Activated naive CD4-positive, alpha-beta T cell treated with anti-CD3 and anti-CD28 coated beads, Interleukin-2, amount 50 U/mL, for 16 hours (primary cell): ENCODE measurements around the gene DEFB131A.
"Not testable (repeated sequence)": the region's sequence is repeated elsewhere in the genome, so short reads cannot be mapped to it uniquely, and the experiment has no call there.

ENCODE experiments used
- DNase-seq: peaks from one replicate; pipeline ENCODE4 v3.0.0-alpha.2; 2020

DEFB131A gene, protein sequence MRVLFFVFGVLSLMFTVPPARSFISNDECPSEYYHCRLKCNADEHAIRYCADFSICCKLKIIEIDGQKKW

GRCh38 chr4:9444114-9444513 is at the start of gene DEFB131A:
Gene DEFB131A, plus strand, starts transcription at chr4:9444414. Its CDS starts 120 bp downstream, at chr4:9444534.
- DNase-seq: not testable (repeated sequence)

DNA sequence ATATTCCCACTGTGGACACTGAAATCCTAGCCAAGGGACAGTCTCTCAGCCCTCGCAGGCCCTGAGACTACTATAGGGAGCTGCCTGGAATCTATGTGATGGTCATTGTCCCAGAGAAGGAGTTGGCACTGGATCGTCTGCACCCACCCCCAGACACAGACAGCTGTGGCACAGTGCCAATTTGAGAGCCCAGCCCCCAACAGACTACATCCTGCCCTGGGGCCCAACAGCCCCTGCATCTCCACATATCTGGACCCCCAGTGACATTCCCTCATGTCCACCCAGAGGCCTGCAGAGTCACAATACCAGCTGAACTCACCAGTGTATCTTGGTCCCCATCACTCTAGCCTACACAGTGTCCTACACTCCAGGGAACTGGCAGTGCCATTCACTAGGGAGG is 38.4 kb upstream of the DEFB131A start:
- DNase-seq: not testable (repeated sequence)

DNA sequence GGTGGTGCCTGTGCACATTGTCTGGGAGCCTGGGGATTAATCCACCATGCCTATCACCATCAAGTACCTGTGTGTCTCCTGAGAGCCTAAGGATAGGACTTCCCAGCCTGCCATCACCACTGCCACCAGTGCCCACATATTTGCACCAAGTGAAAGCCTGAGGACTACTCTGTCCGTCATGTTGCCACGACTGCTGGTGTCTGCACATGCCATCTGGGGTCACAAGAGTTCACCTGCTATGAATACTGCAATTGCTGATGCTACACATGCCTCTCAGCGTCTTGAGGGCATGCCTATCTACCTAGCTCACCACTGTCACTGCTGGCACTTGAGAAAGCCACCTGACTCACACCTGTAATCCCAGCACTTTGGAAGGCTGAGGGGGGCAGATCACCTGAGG is 37.7 kb upstream of the DEFB131A start:
- not testable (repeated sequence) for DNase-seq

- no peak for DNase-seq
Measured at GRCh38 chr4:9409793-9410192, 34.4 kb upstream of the DEFB131A start.

- not testable (repeated sequence) for DNase-seq
Measured at GRCh38 chr4:9421884-9422455, 22.2 kb upstream of the DEFB131A start.

DNA sequence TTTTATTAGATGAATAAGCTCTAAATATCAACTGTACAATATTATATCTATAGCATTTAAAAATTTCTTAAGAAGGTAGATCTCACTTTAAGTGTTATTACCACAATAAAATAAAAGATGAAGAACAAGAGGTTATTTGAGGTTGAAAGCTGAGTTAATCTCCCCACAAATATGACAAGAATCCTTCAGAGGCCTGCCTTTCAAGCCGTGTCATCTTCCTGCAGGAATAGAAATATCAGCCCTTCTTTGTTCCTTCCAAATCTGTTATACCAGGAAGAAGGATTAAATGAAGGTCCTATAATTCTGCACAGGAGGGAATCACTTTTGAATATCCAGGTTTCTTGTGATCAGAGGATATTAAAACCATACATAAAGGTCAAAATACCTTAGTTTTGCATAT is 18.3 kb upstream of the DEFB131A start:
- DNase-seq: not testable (repeated sequence)

GRCh38 chr4:9430061-9430460 is 14.2 kb upstream of the DEFB131A start:
- DNase-seq: not testable (repeated sequence)

DNA sequence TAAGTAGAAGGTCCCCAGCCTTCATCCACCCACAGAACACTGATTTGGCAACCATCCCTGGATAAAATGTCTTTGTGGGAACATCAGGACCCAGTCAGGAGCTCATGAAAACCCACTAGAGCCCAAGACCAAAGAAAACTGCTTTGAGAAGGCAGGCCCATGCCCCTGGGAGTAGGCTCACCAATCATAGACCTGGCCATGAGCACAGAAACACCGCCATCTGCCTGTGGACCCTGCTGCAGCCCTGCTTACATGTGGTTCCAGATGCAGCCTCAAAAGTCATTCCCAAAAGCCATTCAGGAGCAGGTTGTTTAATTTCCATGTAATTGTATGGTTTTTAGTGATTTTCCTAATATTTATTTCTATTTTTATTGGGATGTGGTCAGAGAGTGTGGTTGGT is 10.9 kb upstream of the DEFB131A start:
- not testable (repeated sequence) for DNase-seq

DNA sequence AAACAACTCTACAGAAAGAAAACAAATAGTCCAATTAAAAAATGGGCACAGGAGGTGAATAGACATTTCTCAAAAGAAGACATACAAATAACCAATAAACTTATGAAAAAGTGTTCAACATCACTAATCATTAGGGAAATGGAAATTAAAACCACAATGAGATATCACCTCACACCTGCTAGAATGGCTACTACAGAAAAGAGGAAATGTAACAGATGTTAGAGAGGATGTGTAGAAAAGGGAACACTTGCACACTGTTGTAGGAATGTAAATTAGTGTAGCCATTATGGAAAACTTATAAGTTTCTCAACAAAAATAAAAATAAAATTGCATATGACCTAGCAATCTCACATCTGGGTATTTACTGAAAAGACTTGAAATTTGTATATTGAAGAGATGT is 7.5 kb upstream of the DEFB131A start:
- not testable (repeated sequence) for DNase-seq

DNA sequence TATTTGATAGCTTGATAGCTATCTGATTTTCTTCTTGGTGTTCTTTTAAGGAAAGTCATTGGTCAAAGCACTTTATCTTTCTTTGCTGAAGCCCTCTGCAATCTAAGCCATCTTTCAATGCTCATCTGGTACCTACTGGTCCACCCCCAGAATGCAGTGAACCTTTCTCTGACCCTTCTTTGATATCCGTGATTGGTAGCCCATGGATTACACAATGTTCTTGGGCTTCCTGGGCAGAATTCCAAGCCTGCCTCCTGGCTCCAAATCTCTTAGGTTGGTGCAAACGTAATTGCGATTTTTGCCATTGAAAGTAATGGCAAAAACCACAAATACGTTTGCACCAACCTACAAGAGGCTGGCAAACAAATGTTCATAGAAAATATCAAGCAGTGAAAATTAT is 1.9 kb upstream of the DEFB131A start:
- not testable (repeated sequence) for DNase-seq

GRCh38 chr4:9444681-9445080 is 467 bp downstream of the DEFB131A start:
- DNase-seq: not testable (repeated sequence)

DNA sequence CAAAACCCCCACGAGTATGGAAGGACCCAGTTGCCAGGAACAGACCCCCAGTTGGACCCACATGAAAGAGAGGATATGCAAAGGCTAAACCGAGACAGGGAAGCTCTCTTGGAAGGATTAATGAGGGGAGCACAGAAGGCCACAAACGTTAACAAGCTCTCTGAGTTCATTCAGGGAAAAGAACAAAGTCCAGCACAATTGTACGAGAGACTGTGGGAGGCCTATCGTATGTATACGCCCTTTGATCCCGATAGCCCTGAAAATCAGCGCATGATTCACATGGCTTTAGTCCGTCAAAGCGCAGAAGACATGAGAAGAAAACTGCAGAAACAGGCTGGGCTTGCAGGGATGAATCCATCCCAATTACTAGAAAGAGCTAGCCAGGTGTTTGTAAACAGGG is 8.0 kb downstream of the DEFB131A start:
- not testable (repeated sequence) for DNase-seq

GRCh38 chr4:9454284-9454683 is 10.1 kb downstream of the DEFB131A start:
- not testable (repeated sequence) for DNase-seq

DNA sequence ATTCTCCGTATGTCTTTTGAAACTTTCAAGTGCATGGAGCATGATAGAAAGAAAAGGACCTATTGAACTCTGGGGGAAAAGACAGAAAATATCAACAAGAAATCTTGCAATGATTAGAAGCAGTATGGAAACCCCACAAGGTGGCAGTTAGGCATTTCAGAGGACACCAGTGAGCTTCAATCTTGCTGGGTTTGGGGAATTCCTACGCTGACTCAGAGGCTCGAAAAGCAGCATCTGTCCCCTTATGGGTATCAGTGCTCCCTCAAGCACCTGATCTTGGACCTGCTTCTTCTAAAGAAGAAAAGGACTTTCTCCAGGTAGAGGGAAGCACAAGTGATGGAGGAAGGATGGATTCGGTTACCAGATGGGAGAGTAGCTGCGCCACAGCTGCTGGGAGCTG is 10.8 kb downstream of the DEFB131A start:
- DNase-seq: not testable (repeated sequence)

GRCh38 chr4:9479466-9479865 is 35.3 kb downstream of the DEFB131A start:
- DNase-seq: not testable (repeated sequence)

DNA sequence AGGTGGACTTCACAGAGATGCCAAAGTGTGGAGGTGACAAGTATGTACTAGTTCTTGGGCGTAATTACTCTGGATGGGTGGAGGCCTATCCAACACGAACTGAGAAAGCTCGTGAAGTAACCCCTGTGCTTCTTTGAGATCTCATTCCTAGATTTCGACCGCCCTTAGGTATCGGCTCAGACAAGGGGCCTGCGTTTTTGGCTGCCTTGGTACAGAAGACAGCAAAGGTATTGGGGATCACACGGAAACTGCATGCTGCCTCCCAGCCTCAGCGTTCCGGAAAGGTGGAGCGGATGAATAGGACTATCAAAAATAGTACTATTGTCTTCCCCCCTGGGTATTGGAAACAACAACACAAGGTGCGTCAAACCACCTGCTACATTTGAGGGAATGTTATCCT is 35.9 kb downstream of the DEFB131A start:
- not testable (repeated sequence) for DNase-seq

GRCh38 chr4:9482871-9483270 is 38.7 kb downstream of the DEFB131A start:
- not testable (repeated sequence) for DNase-seq

GRCh38 chr4:9483682-9484081 is 39.5 kb downstream of the DEFB131A start:
- DNase-seq: not testable (repeated sequence)

GRCh38 chr4:9486880-9487279 is 42.7 kb downstream of the DEFB131A start:
- DNase-seq: not testable (repeated sequence)

DNA sequence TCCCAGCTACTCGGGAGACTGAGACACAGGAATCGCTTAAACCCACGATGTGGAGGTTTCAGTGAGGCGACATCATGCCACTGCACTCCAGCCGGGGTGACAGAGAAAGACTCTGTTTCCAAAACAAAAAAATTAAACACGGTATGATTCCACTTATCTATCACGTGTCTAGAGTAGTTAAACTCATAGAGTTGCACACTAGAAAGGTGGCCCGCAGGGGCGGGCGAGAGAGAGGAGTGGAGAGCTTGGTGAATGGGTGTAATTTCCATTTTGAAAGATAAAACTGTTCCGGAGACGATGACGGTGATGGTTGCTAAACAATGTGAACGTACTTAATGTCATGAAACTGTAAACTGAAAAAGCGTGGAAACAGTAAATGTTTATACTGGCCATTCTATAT is 44.6 kb downstream of the DEFB131A start:
- not testable (repeated sequence) for DNase-seq

- not testable (repeated sequence) for DNase-seq
Measured at GRCh38 chr4:9490496-9490895, 46.3 kb downstream of the DEFB131A start.

DNA sequence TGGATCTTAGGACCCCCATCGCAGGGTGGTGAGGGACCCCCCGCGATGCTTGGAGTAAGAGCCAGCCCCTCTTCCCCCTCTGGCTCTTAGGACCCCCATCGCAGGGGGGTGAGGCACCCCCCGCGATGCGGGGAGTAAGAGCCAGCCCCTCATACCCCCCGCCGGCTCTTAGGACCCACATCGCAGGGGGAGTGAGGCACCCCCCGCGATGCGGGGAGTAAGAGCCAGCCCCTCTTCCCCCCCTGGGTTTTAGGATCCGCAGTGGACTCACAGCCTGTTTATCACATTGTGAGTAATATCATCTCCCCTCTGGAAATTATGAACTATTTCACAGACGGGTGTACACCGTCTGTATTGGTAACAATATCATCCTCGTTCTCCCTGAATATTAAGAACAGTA is 46.8 kb downstream of the DEFB131A start:
- not testable (repeated sequence) for DNase-seq

DNA sequence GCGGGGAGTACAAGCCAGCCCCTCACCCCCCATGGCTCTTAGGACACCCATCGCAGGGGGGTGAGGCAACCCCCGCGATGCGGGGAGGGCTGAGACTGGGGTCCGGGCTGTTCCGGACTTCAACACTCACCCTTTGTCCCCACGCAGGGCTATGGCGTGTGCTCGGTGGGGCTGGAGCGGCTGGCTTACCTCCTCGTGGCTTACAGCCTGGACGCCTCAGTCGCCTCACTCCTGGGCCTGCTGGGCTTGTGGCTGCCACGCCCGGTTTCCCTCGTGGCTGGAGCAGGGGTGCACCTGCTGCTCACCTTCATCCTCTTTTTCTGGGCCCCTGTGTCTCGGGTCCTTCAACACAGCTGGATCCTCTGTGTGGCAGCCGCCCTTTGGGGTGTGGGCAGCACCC is 49.4 kb downstream of the DEFB131A start:
- DNase-seq: not testable (repeated sequence)

- not testable (repeated sequence) for DNase-seq
Measured at GRCh38 chr4:9494256-9495035, 50.2 kb downstream of the DEFB131A start.
